IPS-11a (cell line): ENCODE data around the gene DUSP15.
"Not testable (repeated sequence)": the region's sequence is repeated elsewhere in the genome, so short reads cannot be mapped to it uniquely, and the experiment has no call there.

Source experiments
- H3K4me3 ChIP-seq: one replicate; pipeline ENCODE4 v1.5.1; 2013; ENCODE audit warnings: low read depth, low read length, control low read depth

Gene DUSP15

GRCh38 chr20:31824125-31824485 lies 46.2 kb downstream of the DUSP15 start:
- no peak overlapping the region for H3K4me3 ChIP-seq

- H3K4me3 ChIP-seq = no peak overlapping the region
Observed at GRCh38 chr20:31823360-31824124, 46.8 kb downstream of the DUSP15 start.

- H3K4me3 ChIP-seq = no peak overlapping the region
Observed at GRCh38 chr20:31822421-31823330, 47.7 kb downstream of the DUSP15 start.

GRCh38 chr20:31821427-31821826 lies 48.9 kb downstream of the DUSP15 start:
- no peak overlapping the region for H3K4me3 ChIP-seq

- H3K4me3 ChIP-seq = no peak overlapping the region
Observed at GRCh38 chr20:31820228-31820627, 50.1 kb downstream of the DUSP15 start.

GRCh38 chr20:31819083-31819784 lies 51.1 kb downstream of the DUSP15 start, which contains the start of gene MYLK2:
TSS of gene MYLK2 (plus strand) at chr20:31819356. CDS start at chr20:31819581, 225 bp downstream.
- H3K4me3 ChIP-seq = no peak within 1 kb of the TSS

GRCh38 chr20:31818376-31818908 lies 51.9 kb downstream of the DUSP15 start:
- H3K4me3 ChIP-seq = no peak overlapping the region

GRCh38 chr20:31817461-31817860 lies 52.9 kb downstream of the DUSP15 start:
- no peak overlapping the region for H3K4me3 ChIP-seq

GRCh38 chr20:31816221-31816620 lies 54.1 kb downstream of the DUSP15 start:
- no peak overlapping the region for H3K4me3 ChIP-seq

- no peak overlapping the region for H3K4me3 ChIP-seq
Observed at GRCh38 chr20:31815408-31816188, 54.7 kb downstream of the DUSP15 start.

- H3K4me3 ChIP-seq = not testable (repeated sequence)
Observed at GRCh38 chr20:31814142-31814541, 56.2 kb downstream of the DUSP15 start.

GRCh38 chr20:31813611-31814010 lies 56.7 kb downstream of the DUSP15 start:
- no peak overlapping the region for H3K4me3 ChIP-seq

GRCh38 chr20:31811796-31812728 lies 58.3 kb downstream of the DUSP15 start:
- H3K4me3 ChIP-seq = no peak overlapping the region

- H3K4me3 ChIP-seq = no peak overlapping the region
Observed at GRCh38 chr20:31811198-31811597, 59.1 kb downstream of the DUSP15 start.
